MCF 10A (cell line): ENCODE measurements around the gene ADD1. TPM values are rescaled to one million over a fixed set of nuclear protein-coding genes. Genes with fewer than 3 reads are reported as not detected.

Experiments used
- BruUV-seq: library from RNA; stranded (reverse); fragments of 400-500 nt; replicated peaks from 2 replicates; lab custom pipeline; 2021; lab: Mats Ljungman, UMichigan
- CTCF ChIA-PET: fragments of 300-600 bp; sonication (Branson Sonifier 250); formaldehyde crosslinking; extraction: SDS; loops from one replicate; lab custom pipeline; 2021; ENCODE audit warnings: antibody characterized with exemption, inconsistent platforms; lab: Yijun Ruan, JAX
- POLR2A ChIA-PET: fragments of 300-600, 350-650 bp; sonication (Branson Sonifier 250); formaldehyde crosslinking; extraction: SDS; loops from one replicate; lab custom pipeline; 2020; ENCODE audit warnings: antibody characterized with exemption, inconsistent platforms; lab: Yijun Ruan, JAX
- DNase-seq: peaks from one replicate; pipeline ENCODE4 v3.0.0-alpha.2; 2018; ENCODE audit not compliant: unreplicated experiment
- H3K27ac Mint-ChIP-seq: one replicate; pipeline ENCODE4 v1.8.0; 2022; ENCODE audit warnings: mild to moderate bottlenecking, low read depth, mixed read lengths; ENCODE audit not compliant: unreplicated experiment
- H3K27me3 Mint-ChIP-seq: one replicate; pipeline ENCODE4 v1.8.0; 2022; ENCODE audit warnings: mixed read lengths; ENCODE audit not compliant: insufficient read depth, unreplicated experiment
- H3K36me3 Mint-ChIP-seq: one replicate; pipeline ENCODE4 v1.8.0; 2022; ENCODE audit warnings: mild to moderate bottlenecking, moderate library complexity, mixed read lengths; ENCODE audit not compliant: insufficient read depth, unreplicated experiment
- H3K4me1 Mint-ChIP-seq: one replicate; pipeline ENCODE4 v1.8.0; 2022; ENCODE audit warnings: mixed read lengths; ENCODE audit not compliant: insufficient read depth, unreplicated experiment
- H3K4me3 Mint-ChIP-seq: one replicate; pipeline ENCODE4 v1.8.0; 2022; ENCODE audit warnings: mild to moderate bottlenecking, moderate library complexity, mixed read lengths; ENCODE audit not compliant: unreplicated experiment
- H3K9me3 Mint-ChIP-seq: one replicate; pipeline ENCODE4 v1.8.0; 2022; ENCODE audit warnings: mixed read lengths; ENCODE audit not compliant: unreplicated experiment
- intact Hi-C: fragments of 100-400 bp; cut with micrococcal nuclease; formaldehyde crosslinking; loops from 2 replicates; pipeline ENCODE4 v1.14.1; 2022
- total RNA-seq: library from RNA; stranded (reverse); gene quantifications from 2 replicates; pipeline ENCODE4 v1.2.3, GENCODE V29; 2022
- TF ChIP-seq, protein P1 (sequence below): fragments of 200-600 bp; IDR thresholded peaks from one replicate; pipeline ENCODE4 v1.8.0; 2022; ENCODE audit warnings: antibody characterized with exemption, mild to moderate bottlenecking; ENCODE audit not compliant: unreplicated experiment

ADD1 gene
- total RNA-seq, 1 experiment from 2014 or later = 131 TPM

GRCh38 chr4:2942037-2942531 lies 98.4 kb downstream of the ADD1 start:
- Mint-ChIP-seq H3K4me3 (no peak overlapping the region), H3K9me3 (no peaks in the 10 kb centered on the region), H3K27ac (peak overlapping the region; percentile 40), H3K4me1 (peaks cover 10% of the 10 kb centered on the region), H3K27me3 (no peaks in the 10 kb centered on the region), H3K36me3 (peaks cover 99% of the 10 kb centered on the region)
- TF ChIP-seq, protein P1, sequence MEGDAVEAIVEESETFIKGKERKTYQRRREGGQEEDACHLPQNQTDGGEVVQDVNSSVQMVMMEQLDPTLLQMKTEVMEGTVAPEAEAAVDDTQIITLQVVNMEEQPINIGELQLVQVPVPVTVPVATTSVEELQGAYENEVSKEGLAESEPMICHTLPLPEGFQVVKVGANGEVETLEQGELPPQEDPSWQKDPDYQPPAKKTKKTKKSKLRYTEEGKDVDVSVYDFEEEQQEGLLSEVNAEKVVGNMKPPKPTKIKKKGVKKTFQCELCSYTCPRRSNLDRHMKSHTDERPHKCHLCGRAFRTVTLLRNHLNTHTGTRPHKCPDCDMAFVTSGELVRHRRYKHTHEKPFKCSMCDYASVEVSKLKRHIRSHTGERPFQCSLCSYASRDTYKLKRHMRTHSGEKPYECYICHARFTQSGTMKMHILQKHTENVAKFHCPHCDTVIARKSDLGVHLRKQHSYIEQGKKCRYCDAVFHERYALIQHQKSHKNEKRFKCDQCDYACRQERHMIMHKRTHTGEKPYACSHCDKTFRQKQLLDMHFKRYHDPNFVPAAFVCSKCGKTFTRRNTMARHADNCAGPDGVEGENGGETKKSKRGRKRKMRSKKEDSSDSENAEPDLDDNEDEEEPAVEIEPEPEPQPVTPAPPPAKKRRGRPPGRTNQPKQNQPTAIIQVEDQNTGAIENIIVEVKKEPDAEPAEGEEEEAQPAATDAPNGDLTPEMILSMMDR = no peak
- POLR2A ChIA-PET = no interaction called here
- CTCF ChIA-PET = no interaction called here
- BruUV-seq = no TSS peak
- intact Hi-C loops = no loop called here
- DNase-seq = no peak

GRCh38 chr4:2942532-2943363 lies 99.1 kb downstream of the ADD1 start:
- no peak overlapping the region for H3K4me3 Mint-ChIP-seq
- POLR2A ChIA-PET = interaction anchor here (1.7 kb wide), 1 partner anchor 15 kb away, joined by 5 read pairs; no protein-coding TSS in a partner anchor
- BruUV-seq = no TSS peak
- peaks cover 8% of the 10 kb centered on the region for H3K4me1 Mint-ChIP-seq
- peaks cover 98% of the 10 kb centered on the region for H3K36me3 Mint-ChIP-seq
- TF ChIP-seq, protein P1 = no peak
- H3K27ac Mint-ChIP-seq = peak overlapping the region; percentile 40
- CTCF ChIA-PET = interaction anchor here (0.6 kb wide), 1 partner anchor 393 kb away, joined by 3 read pairs; no protein-coding TSS in a partner anchor
- no peaks in the 10 kb centered on the region for H3K9me3 Mint-ChIP-seq
- intact Hi-C loops = no loop called here
- DNase-seq = no peak
- no peaks in the 10 kb centered on the region for H3K27me3 Mint-ChIP-seq

GRCh38 chr4:2943364-2944090 lies 99.9 kb downstream of the ADD1 start:
- Mint-ChIP-seq H3K4me1 (peaks cover 14% of the 10 kb centered on the region), H3K27ac (no peak overlapping the region), H3K36me3 (peaks cover 98% of the 10 kb centered on the region), H3K27me3 (no peaks in the 10 kb centered on the region), H3K9me3 (no peaks in the 10 kb centered on the region), H3K4me3 (no peak overlapping the region)
- DNase-seq = no peak
- ChIA-PET POLR2A (interaction anchor here (1.7 to 2.1 kb wide), 2 partner anchors 8 to 14 kb away, joined by 5 to 12 read pairs; no protein-coding TSS in a partner anchor), CTCF (interaction anchor here (0.6 kb wide), 1 partner anchor 393 kb away, joined by 3 read pairs; no protein-coding TSS in a partner anchor)
- no TSS peak for BruUV-seq
- intact Hi-C loops = no loop called here
- TF ChIP-seq, protein P1 = no peak
